GM23248 (cell line): Measurements from ENCODE around the gene HOXC10.

Experiments used
- EZH2 ChIP-seq: fragments of 200-600 bp; sonication (generic); IDR thresholded peaks from 2 replicates; pipeline ENCODE4 v1.6.1; 2018; ENCODE audit warnings: antibody characterized with exemption, mild to moderate bottlenecking; ENCODE audit not compliant: insufficient read depth, poor library complexity, severe bottlenecking
- EZH2phosphoT487 ChIP-seq: fragments of 200-600 bp; sonication (generic); IDR thresholded peaks from 2 replicates; pipeline ENCODE4 v1.6.1; 2018; ENCODE audit warnings: antibody characterized with exemption, moderate library complexity, mild to moderate bottlenecking, low read depth; ENCODE audit not compliant: insufficient read depth

DNA sequence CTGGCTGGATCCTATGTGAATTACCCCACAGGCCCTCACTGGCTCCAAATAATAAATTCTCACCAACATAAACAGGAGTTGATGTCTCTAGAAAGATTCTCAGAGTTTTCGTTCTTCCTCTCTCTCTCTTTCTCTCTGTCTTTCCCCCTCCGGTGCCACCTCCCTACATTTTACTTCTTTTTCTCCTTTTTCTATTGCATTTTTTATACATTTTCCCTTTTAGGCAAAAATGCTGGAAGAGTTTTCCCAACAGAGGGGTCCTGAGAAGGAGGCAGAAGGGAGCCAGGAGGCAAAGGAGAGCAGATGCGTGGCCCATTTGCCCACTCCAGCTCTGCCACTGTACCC is 42.5 kb downstream of the HOXC10 start:
- no peak for TF ChIP-seq EZH2
- TF ChIP-seq EZH2phosphoT487 = no peak
